HepG2 (cell line): ENCODE results near the gene HSPA1L. TPM values are rescaled to one million over a fixed set of nuclear protein-coding genes. Genes with fewer than 3 reads are reported as not detected.

Source experiments
- ARID4A ChIP-seq: sonication (generic); formaldehyde crosslinking; IDR thresholded peaks from 2 replicates; pipeline ENCODE4 v1.5.0; 2020; ENCODE audit warnings: mild to moderate bottlenecking, missing genetic modification reagents, borderline replicate concordance
- CBX5 ChIP-seq: sonication (generic); formaldehyde crosslinking; IDR thresholded peaks from 2 replicates; pipeline ENCODE4 v1.4.0; 2020; ENCODE audit warnings: missing genetic modification reagents, borderline replicate concordance
- CEBPB ChIP-seq: IDR thresholded peaks from 2 replicates; pipeline ENCODE4 v1.6.1; 2011; ENCODE audit warnings: low read depth, low read length, improper control_type of control experiment, borderline replicate concordance
- CEBPG ChIP-seq: IDR thresholded peaks from 2 replicates; pipeline ENCODE4 v1.6.1; 2016
- IKZF5 ChIP-seq: IDR thresholded peaks from 2 replicates; pipeline ENCODE4 v1.6.1; 2018; ENCODE audit warnings: missing genetic modification reagents, mild to moderate bottlenecking, missing compliant biosample characterization
- KDM2A ChIP-seq: sonication (generic); formaldehyde crosslinking; IDR thresholded peaks from 2 replicates; pipeline ENCODE4 v1.4.0; 2020; ENCODE audit warnings: low read depth, missing genetic modification reagents, borderline replicate concordance
- LCORL ChIP-seq, 2 experiments: fragments of 450-650 bp in 1 of 2; sonication (generic) in 1 of 2; formaldehyde crosslinking in 1 of 2; IDR thresholded peaks; 2 replicates each; pipeline versions ENCODE4 v1.5.0 to v1.6.1; 2017 to 2020; ENCODE audit warnings: antibody characterized with exemption in 1 of 2, missing genetic modification reagents in 1 of 2
- MAZ ChIP-seq, 2 experiments: sonication (generic) in 1 of 2; formaldehyde crosslinking in 1 of 2; IDR thresholded peaks; 2 replicates each; pipeline versions ENCODE4 v1.5.0 to v1.6.1; 2012 to 2020; ENCODE audit warnings: low read depth in 2 of 2, mild to moderate bottlenecking in 2 of 2, borderline replicate concordance in 1 of 2, improper control_type of control experiment in 1 of 2, low read length in 1 of 2, missing genetic modification reagents in 1 of 2, moderate library complexity in 1 of 2
- POLR2A ChIP-seq, 2 experiments: IDR thresholded peaks; 2 replicates each; pipeline ENCODE4 v1.6.1; 2011; ENCODE audit warnings: low read depth in 2 of 2, low read length in 2 of 2, mild to moderate bottlenecking in 1 of 2, moderate library complexity in 1 of 2; ENCODE audit not compliant: insufficient read depth in 1 of 2
- SALL1 ChIP-seq: sonication (generic); formaldehyde crosslinking; IDR thresholded peaks from 2 replicates; pipeline ENCODE4 v1.8.0; 2022; ENCODE audit warnings: mild to moderate bottlenecking, missing genetic modification reagents
- SMC3 ChIP-seq: IDR thresholded peaks from 2 replicates; pipeline ENCODE4 v1.6.1; 2011; ENCODE audit warnings: low read length, improper control_type of control experiment
- TFDP1 ChIP-seq: IDR thresholded peaks from 2 replicates; pipeline ENCODE4 v1.6.1; 2016; ENCODE audit warnings: missing compliant biosample characterization, missing genetic modification reagents, borderline replicate concordance
- THAP11 ChIP-seq: IDR thresholded peaks from 2 replicates; pipeline ENCODE4 v1.6.1; 2016; ENCODE audit warnings: missing biosample characterization, missing genetic modification reagents
- ZNF292 ChIP-seq: sonication (generic); formaldehyde crosslinking; IDR thresholded peaks from 2 replicates; pipeline ENCODE4 v1.8.1; 2022; ENCODE audit warnings: mild to moderate bottlenecking, low read depth, missing genetic modification reagents, borderline replicate concordance
- ZNF335 ChIP-seq: sonication (generic); formaldehyde crosslinking; IDR thresholded peaks from 2 replicates; pipeline ENCODE4 v1.4.0; 2020; ENCODE audit warnings: missing genetic modification reagents
- ZNF414 ChIP-seq: sonication (generic); formaldehyde crosslinking; IDR thresholded peaks from 2 replicates; pipeline ENCODE4 v1.5.0; 2020; ENCODE audit warnings: missing genetic modification reagents
- ZNF574 ChIP-seq: sonication (generic); formaldehyde crosslinking; IDR thresholded peaks from 2 replicates; pipeline ENCODE4 v1.4.0; 2020; ENCODE audit warnings: missing genetic modification reagents
- polyA plus RNA-seq, 8 experiments: library from polyadenylated mRNA; depleted of rRNA in 3 of 8; stranded (reverse) in 7 of 8; unstranded in 1 of 8; fragments of >200 nt; fragmentation: Illumina TruSeq in 4 of 8; extraction: Trizol in 4 of 8; gene quantifications; 2 replicates each; pipeline versions ENCODE4 v1.2.1 to v1.2.3, GENCODE V29; 2011 to 2016; ENCODE audit warnings: low read depth in 4 of 8, missing spikeins in 1 of 8, mixed read lengths in 1 of 8; ENCODE audit not compliant: insufficient read depth in 1 of 8
- total RNA-seq, 5 experiments: library from RNA; depleted of rRNA; stranded (reverse); fragments of >200 nt; fragmentation: Illumina TruSeq; extraction: Trizol; gene quantifications; 2 replicates each; pipeline ENCODE4 v1.2.3, GENCODE V29; 2016; ENCODE audit warnings: low read depth in 1 of 5

Gene HSPA1L
- total and polyA plus RNA-seq, 2 of the 13 experiments (the other 11 are each of a cell fraction or from before 2014, with no cell fraction given), result 0.55 to 1.0 TPM

- peak; percentile 62; the same call in 1 of the 2 replicates for TF ChIP-seq TFDP1
- TF ChIP-seq LCORL (IDR thresholded peaks at IDR 0.05), result no peak
- TF ChIP-seq LCORL (CRISPR knock-in tag; IDR thresholded peaks at IDR 0.05), result peak; percentile 34; the same call in 1 of the 2 replicates
- TF ChIP-seq ZNF335 (CRISPR knock-in tag), result peak; percentile 97
- TF ChIP-seq THAP11, result peak; percentile 37; the same call in 1 of the 2 replicates
- peak; percentile 41; the same call in 1 of the 2 replicates for TF ChIP-seq KDM2A
- TF ChIP-seq SMC3, result 0 out of 2 replicates have a peak, but pooled peaks have one; percentile 17
- peak; percentile 54 for TF ChIP-seq CEBPG (CRISPR knock-in tag)
- TF ChIP-seq ARID4A (CRISPR knock-in tag), result peak; percentile 45; the same call in 1 of the 2 replicates
- peak; percentile 36; the same call in 1 of the 2 replicates for TF ChIP-seq CEBPB
- peak; percentile 22; the same call in 1 of the 2 replicates for TF ChIP-seq IKZF5 (CRISPR knock-in tag)
- TF ChIP-seq POLR2A (IDR thresholded peaks at IDR 0.05; ENCODE audit: insufficient read depth in 1 of 2, low read depth in 2 of 2, low read length in 2 of 2), result peak in 1 of 2 experiments; percentile 33; a peak in 2 of 4 replicates
- peak; percentile 38; the same call in 1 of the 2 replicates for TF ChIP-seq ZNF292 (CRISPR knock-in tag)
- TF ChIP-seq ZNF414 (CRISPR knock-in tag), result 0 out of 2 replicates have a peak, but pooled peaks have one; percentile 12
- TF ChIP-seq CBX5 (CRISPR knock-in tag), result no peak
- TF ChIP-seq SALL1 (CRISPR knock-in tag), result peak; percentile 56
- TF ChIP-seq MAZ (IDR thresholded peaks at IDR 0.05; ENCODE audit: borderline replicate concordance, low read depth, low read length), result no peak
- TF ChIP-seq MAZ (CRISPR knock-in tag; IDR thresholded peaks at IDR 0.05; ENCODE audit: low read depth), result peak; percentile 64; the same call in 1 of the 2 replicates
- TF ChIP-seq ZNF574, result 0 out of 2 replicates have a peak, but pooled peaks have one; percentile 15
These were observed 7.1 kb upstream of the HSPA1L start (continued) for GRCh38 chr6:31822036-31822821.
